Measurements from ENCODE around the gene NFIA.

- no peak for TF ChIP-seq POLR2A (IDR thresholded peaks at IDR 0.05)
- no peak for TF ChIP-seq CTCF (IDR thresholded peaks at IDR 0.05)
- TF ChIP-seq POLR2AphosphoS5 (IDR thresholded peaks at IDR 0.05) = no peak
Observed at GRCh38 chr1:61111084-61112004, 29.0 kb downstream of the NFIA start.
